Measurements from ENCODE around the gene TTC39C.

GRCh38 chr18:23983112-23983511 lies 31.4 kb upstream of the TTC39C start:
- TF ChIP-seq POLR2A (IDR thresholded peaks at IDR 0.05), result no peak
- TF ChIP-seq CTCF (IDR thresholded peaks at IDR 0.05), result no peak
